Erythroblast (primary cell): ENCODE measurements around the gene RGL2.

ENCODE experiments used
- DNase-seq, 2 experiments: peaks; one replicate each; lab custom pipeline; 2025; lab: John Stamatoyannopoulos, UW
- GATA1 ChIP-seq: IDR thresholded peaks from 2 replicates; pipeline ENCODE4 v1.6.1; 2011; ENCODE audit warnings: low read depth, mild to moderate bottlenecking, control low read depth, low read length, moderate library complexity
- POLR2A ChIP-seq: IDR thresholded peaks from 2 replicates; pipeline ENCODE4 v1.6.1; 2011; ENCODE audit warnings: mild to moderate bottlenecking, low read length

RGL2 gene

DNA sequence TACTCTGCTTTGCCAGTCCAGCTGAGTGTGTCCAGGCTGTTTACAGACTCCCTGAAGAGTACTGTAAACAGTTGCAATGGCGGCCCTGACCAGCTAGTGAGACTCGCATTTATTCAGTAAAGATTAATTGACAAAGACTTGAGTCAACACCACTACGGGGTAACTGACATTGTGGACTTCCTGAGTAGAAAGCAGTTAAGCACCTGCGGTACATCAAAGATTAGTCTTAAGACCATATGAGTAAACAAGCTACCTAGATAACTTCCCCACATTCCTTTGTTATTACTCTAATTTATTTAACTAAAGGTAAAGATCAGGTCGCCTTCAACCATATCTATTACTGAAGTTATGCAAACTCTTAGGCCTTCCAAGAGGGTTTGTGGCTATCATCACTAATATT is 39.7 kb downstream of the RGL2 start:
- no peak for TF ChIP-seq POLR2A
- no peak for TF ChIP-seq GATA1
- DNase-seq, result no peak

DNA sequence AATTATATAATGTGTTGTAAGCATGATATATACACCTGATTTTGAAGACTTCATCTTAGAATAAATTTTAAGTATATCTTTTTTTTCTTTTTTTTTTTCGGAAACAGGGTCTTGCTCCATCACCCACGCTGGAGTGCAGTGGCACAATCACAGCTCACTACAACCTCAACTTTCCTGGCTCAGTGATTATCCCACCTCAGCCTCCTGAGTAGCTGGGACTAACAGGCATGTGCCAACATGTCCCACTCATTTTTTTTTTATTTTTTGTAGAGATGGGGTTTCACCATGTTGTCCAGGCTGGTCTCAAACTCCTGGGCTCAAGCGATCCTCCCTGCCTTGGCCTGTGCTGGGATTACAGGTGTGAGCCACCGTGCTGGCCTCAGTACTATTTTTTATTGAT is 44.2 kb downstream of the RGL2 start:
- no peak for TF ChIP-seq GATA1
- TF ChIP-seq POLR2A, result no peak
- DNase-seq, result no peak

DNA sequence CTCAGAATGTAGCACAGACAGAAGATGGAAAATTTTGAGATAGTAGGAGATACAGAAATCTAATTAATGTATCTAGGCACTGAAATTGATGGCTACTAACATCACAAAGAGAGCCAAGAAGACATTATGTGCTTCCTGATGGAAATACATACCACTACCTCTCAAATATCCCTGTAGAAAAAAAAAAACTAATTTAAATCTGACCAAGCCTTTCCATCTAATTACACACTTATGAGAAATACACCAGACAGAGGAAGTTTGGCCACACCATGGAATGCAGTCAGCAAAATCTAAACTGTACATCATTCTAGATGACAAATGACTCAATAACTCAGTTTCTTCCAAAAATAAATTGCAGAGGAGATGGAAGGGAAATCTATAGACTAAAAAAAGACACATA is 46.0 kb downstream of the RGL2 start:
- DNase-seq, result no peak
- TF ChIP-seq POLR2A, result no peak

DNA sequence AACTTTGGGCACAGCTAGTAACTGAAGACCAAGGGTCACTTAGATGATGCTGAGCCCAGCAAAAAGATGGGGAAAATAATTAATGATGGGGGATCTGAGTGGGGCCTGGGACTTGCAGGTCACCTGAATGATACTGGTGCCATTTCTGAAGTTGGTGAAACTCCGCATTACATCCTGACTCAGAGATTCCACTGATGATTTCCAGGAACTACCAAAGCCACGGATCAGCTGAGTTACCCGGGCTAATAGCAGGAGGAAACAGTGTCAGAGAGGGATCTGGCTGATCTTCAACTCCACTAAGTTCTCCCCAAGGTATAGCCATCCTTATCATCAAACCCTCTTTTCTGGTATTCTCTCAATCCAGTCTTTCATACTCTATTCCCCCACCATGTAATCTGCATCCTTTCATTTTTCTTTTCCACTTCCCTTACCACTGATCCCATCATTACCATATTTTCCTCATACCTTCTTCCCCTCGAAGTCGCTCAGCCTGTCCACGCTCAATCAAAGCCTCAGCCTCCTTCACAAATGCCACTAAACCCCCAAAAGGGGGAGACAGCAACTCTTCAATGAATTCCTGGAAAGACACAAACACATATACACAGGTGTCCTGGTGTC is 47.2 kb downstream of the RGL2 start:
- DNase-seq, result peak in 1 of 2 experiments; percentile 27
- no peak for TF ChIP-seq POLR2A

DNA sequence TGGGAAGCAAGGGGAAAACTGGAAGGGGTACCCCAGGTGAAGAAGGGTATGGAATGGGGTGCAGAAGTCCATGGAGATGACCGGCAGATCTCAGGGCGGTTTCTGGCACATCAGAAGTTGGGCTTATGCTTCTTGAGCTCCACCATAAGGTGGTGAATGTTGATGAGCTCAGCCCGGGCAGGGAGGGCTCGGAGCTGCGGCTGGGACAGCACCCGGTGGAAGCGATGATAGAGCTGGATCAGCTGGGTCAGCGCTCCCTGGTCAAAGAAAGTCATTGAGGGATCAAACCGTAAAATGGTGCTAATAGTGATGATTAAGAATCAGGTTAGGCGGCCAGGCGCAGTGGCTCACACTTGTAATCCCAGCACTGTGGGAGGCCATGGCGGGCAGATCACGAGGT is 48.0 kb downstream of the RGL2 start:
- no peak for TF ChIP-seq GATA1
- no peak for TF ChIP-seq POLR2A
- no peak for DNase-seq

DNA sequence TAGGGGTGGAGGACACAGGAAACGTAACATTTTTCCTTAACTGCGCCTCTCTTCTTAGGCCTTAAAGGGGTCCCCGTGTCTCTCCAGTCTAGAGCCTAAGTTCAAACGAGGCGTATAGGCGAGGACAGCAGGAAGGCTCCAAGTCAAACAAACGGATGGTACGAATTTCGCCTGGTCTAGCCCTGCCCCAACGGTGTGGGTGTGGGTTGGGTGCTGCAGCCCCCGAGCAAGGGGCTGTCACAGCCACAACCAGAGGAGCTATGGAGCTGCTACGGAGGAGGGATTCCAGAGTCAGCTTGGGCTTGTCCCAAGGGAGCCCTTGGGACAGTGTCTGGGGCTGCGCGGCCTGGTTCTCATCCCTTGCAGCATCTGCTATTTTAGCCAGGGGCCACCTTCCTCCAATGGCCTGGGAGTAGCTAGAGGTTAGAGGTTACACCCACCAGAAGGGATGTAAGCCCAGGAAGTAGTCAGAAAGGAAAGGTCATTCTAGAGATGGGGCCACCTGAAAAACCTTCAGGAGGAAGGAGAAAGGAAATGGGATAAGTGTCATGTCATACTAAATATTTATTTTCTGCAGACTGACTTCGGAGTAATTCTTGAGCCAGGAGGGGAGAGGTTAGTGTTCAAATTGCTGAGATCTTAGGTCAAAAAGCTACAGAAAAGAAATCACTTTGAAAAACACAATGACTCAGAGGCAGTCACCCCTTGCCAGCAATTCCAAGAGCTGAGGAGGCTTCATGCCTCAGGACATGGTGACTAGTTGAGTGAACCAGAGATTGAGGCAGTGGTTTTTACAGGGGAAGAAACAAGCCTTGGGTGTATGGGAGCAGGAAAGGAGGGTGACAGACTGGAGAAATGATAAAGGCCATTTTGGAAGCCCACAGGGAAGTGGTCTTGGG is 48.8 kb downstream of the RGL2 start:
- peak in 1 of 2 experiments; percentile 47 for DNase-seq
- TF ChIP-seq GATA1, result no peak
- no peak for TF ChIP-seq POLR2A

DNA sequence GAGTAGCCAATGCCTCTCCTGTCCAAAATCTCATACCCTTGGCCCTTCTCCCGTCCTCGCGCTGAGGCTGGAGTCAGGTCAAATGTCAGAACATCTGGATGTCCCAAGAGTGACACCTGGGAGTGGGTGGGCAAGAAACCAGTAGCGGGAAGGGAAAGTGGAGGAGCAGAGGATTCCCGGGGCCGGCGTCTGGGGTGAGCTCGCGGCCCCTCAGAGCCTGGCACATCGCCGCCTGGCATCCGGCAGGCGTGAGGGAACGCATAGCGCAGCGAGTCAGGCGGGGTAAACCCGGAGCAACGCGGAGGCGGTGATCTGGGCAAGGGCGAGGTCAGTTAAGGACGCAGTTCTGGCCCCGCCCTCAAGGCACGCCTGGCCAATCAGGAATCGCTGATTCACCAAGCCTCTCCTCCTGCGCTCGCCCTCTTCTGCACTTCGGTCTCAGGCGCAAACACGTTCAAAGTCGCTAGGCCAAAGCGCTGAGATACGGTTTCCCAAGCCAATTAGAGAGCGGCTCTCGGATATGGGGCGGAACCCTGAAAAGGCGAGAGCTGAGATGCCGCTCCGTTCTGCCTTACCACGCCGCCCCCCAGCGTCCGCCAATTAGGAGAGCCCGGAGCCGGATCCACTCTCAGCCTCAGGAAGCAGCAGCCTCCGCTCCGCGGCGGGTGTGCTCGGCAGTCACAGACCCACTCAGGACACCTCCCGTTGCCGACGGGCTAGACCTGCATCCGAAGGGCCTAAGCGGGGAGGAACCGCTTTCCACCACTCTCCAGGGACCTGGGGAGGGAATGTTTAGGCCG is 49.6 kb downstream of the RGL2 start:
- TF ChIP-seq POLR2A, result peak; percentile 86
- TF ChIP-seq GATA1, result no peak
- DNase-seq, result peak; percentile 99

DNA sequence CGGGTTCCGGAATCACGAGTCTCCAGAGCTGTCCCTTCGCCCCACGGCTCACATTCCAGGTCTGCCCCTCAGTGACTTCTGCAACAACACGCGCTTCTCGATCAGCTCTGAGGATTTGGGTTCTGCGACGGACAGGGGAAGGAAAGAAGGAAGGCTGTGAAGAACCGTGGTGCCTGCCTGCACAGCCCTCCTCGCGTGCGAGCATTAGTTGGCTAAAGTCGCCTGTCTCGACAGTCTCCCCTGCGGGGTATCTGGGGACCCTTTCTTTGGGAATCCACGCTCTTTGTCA is 50.2 kb downstream of the RGL2 start:
- TF ChIP-seq POLR2A (no peak), GATA1 (no peak)
- DNase-seq, result no peak

DNA sequence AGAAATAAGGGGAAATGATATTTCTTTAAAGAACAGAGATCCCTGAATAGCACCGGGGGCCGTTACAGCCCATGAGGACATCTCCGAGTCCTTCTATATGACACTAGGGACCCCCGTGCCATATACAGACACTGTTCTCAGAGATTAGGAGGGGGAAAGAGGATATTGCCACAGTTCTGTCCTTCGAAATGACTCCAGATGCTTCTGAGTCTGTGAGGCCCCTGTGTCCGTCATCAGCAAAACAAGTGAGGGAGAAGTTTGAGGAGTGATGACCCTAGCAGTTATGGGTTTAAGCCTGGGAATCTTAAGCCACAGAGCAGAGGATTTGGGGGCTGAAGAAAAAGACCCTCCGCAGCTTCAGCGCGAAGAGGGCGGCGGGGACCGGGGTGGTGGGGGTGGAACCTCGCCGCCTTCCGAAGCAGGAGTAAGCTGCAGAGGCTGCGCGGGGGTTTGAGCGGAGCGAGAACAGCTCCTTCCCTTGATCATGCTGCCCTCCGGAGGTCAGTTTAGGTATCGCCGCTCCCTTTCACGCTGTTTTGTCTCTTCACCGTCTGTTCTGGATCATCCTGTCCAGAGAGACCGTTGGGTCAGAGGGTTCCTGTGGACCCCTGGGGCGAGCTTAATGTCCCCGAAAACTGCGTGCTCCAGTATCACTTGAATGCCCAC is 50.6 kb downstream of the RGL2 start:
- peak; percentile 86 to 93 for DNase-seq
- TF ChIP-seq GATA1, result no peak
- TF ChIP-seq POLR2A, result no peak

DNA sequence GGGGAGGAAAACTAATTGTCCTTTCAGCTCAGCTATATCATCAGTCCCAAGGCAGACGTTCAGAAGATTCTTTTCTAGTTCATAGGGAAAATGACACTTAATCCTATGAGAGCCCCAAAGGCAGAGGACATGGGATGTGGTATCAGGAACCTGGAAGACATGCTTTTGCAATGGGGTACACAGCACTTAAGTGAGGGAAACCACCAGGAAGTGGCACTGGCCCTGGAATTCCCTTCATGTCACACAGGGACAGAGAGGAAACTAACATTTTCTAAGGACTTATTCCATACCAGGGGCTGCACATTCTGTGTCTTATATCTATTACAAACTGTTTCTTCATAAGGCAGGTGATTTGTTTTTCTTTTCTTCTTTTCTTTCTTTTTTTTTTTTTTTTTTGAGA is 55.3 kb downstream of the RGL2 start:
- DNase-seq, result no peak
- TF ChIP-seq POLR2A (no peak), GATA1 (no peak)

DNA sequence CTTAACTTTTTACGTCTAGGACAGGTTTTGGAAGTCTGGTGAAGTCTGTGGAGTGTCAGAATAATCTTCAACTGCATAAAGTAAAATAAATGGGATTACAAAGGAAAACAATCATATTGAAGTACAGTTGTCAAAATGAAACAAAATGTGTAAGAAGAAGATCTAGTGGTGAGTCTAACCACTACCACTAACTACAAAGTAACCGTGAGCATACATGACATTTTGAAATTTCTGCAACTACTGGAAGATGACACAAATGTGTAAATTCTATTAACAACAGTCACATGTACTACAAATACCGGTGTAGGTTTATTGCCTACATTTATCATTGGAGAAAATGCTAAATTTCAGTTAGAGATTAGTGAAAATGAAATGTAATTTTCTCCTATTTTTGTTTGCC is 56.8 kb downstream of the RGL2 start:
- no peak for DNase-seq
- no peak for TF ChIP-seq POLR2A
- no peak for TF ChIP-seq GATA1
